HL-60/S4 treated with retinoic acid at 250 ng/mL for 4 days and 3 days (cell line): ENCODE results near the gene ADGRD1.

Experiments used
- in situ Hi-C: fragments of 300-500 bp; cut with MboI; formaldehyde crosslinking; loops from 2 replicates; pipeline ENCODE4 v1.7.0; 2022; ENCODE audit warnings: low sequenced_read_pairs

ADGRD1 gene

DNA sequence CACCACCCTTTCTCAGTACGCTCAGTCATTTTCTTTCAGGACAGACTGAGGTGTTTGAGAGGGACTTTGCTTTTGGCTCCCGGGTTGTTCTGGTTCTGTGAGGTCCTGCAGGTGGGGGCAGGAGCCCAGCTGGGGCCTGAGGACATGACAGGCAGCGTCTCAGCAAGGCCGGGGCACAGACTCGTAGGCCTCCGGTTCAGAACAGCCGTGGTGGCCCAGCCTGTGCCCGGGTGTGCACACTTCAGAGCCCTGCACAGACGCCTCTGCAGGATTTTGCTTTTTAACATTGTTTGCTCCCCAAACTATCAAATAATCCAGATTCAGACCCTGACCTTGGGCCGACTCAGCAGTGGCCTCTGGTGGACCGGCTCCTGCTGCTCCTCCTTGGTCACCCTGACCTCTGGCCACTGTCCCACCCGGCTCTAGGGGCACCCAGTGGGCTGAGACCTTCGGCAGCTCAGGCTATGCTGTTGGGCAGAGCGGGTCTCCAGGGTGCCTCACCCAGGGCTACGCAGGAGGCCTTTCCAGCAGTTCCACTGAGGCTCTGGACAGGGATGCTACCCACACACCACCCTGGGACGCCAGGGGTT lies 65.2 kb downstream of the ADGRD1 start:
- in situ Hi-C loops: no loop called here

- in situ Hi-C loops: no loop called here
Observed at GRCh38 chr12:131020326-131021153, 66.8 kb downstream of the ADGRD1 start.

- in situ Hi-C loops: no loop called here
Observed at GRCh38 chr12:131021154-131021541, 67.4 kb downstream of the ADGRD1 start.

DNA sequence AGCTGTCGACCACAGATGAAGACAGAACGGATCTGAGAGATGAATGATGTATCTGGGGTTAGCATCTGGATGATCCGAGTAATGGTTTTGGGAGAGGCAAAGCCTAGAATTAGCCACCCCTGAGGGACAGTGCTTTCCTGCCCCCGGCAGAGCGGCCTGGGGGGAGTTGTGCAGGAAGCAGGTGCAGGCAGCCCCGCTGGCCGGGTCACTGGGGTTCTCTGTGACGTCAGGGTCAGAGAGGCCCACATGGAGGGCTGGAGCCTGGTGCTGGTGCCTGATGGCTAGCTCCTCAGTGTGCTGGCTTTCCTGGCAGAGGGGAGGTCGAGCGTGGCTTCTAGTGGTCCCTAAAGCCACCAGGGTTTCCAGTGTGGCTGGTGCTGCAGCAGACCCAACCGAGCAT lies 70.3 kb downstream of the ADGRD1 start:
- in situ Hi-C loops: no loop called here

- in situ Hi-C loops: no loop called here
Observed at GRCh38 chr12:131024721-131025120, 71.0 kb downstream of the ADGRD1 start.

GRCh38 chr12:131025234-131025633 lies 71.5 kb downstream of the ADGRD1 start:
- in situ Hi-C loops: no loop called here

- in situ Hi-C loops: no loop called here
Observed at GRCh38 chr12:131025939-131026702, 72.4 kb downstream of the ADGRD1 start.

DNA sequence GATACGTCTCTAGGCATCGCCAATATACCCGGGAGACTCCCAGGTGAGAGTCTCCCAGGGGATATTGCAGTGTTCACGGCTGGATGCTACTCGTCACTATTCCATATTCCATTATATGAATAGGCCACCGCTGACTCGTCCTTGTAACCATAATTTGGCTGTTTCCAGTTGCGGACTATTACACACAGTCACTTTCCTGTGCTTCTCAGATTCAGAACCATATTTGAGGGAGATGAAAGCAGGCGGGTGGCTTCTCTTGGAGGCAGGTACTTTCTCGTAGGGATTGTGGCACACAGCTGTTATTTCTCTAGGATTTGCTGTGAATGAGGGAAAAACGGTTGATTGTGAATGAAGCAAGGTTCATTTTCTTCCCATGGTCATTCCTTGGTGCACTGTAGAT lies 73.0 kb downstream of the ADGRD1 start:
- in situ Hi-C loops: no loop called here

DNA sequence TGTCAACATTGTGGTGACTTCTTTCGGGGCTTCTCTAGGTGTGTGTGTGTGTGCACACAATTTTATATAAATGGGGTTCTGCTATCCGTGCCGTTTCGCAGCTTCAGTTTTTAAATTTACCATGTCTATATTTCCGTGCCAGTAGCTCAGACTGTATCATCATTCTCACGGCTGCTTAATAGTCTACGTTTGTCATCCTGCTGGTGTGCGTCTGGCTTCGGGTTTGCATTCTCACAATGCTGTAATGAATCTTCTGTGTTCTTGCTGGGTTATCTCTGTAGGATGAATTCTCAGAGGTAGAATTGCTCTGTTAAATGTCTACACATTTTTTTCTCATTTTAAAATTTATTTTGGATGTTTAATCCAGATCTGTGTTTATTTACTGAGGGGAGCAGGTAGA lies 73.6 kb downstream of the ADGRD1 start:
- in situ Hi-C loops: no loop called here

GRCh38 chr12:131027876-131028586 lies 74.3 kb downstream of the ADGRD1 start:
- in situ Hi-C loops: no loop called here

- in situ Hi-C loops: no loop called here
Observed at GRCh38 chr12:131028587-131029338, 75.1 kb downstream of the ADGRD1 start.

DNA sequence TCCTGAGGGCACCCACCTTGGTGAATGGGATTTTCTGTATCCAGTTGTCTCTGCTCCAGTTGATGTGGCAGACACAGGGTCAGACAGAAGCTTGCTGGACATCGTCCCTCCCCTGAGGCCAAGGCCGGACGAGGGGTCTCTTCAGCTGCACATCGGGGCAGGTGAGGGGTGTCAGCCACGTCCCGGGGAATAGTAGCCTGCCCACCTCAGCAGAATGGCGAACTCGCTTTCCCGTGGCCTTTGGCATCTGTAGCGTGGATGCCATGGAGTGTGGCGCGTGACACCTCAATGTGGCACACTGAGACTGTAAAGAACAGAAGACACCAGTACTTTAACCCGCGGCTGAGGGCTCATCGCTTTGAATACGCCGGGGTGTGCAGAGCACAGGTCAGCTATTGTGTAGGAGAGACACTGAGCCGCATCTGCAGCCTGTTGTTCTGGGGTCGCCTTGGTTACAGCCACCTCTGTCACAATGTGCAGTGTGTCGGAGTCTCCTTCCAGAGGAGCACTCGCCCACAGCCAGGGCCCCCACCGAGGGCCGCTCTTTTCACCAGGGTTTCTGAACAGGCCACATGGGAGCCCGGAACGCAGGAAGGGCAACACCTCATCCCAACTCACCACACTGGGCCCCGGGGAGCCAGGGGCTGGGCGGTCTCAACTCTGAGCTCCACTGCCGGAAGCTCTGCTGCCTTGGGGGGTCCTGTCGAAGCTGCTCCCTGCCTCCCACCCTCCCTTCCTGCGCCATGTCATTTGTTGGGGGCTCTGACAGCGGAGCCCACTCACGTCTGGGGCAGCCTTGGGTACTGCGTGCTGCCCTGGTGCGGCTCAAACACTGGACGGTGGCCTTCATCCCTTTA lies 77.0 kb downstream of the ADGRD1 start:
- in situ Hi-C loops: no loop called here

DNA sequence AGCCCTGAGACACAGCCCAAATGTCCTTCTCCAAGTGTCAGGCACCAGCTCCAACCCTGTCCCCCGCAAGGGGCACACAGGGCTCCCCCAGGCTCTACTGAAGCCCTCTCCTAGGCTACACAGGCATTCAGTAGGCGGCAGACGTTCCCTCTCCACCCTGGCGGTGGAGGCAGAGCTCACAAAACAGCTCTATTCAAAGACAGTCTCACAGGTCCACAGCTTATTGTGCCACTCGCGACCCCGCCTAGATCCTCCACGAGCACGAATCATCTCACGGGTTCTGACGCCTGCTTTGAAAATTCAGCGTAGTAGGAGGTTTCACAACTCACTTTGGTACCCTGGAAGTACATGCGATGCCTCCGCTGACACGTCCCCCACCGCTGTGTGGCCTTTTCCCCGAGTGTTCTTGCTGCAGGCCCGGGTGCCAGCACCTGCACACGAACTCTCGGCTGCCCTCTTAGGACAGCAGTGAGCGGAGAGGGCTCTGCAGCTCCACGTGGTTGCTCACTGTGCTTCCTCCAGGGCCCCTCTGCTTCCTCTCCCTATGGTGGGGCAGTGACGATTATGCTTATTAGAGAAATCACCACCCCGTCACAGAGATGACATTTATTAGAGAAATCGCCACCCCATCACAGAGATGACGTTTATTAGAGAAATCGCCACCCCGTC lies 78.5 kb downstream of the ADGRD1 start:
- in situ Hi-C loops: no loop called here

- in situ Hi-C loops: no loop called here
Observed at GRCh38 chr12:131033486-131033885, 79.8 kb downstream of the ADGRD1 start.

DNA sequence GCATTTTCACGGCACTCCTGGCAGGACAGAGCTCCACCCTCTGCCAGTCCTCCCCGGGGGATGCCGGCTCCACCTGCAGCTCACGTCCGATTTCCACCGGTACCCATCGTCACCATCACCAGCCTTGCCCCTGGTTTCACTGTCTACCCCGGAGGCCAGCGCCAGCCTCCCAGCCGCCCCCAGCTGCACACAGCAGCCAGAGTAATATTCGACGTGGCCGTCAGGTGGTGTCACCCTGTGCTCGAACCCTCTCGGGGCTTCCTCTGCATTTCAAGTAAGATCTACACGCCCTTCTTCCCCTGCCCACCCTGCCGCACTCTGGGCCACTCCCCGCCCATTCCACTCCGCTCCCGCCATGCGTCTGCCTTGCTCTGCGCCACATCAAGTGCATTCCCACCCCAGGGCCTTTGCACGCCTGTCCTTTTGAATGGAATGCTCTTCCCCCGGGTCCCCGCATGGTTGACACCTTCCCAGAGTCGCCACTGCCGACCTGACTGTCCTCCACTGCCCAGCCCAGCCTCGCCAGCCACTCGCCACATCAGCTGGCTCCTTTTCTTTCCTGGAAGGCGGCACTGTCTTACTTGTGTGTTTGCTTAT lies 80.3 kb downstream of the ADGRD1 start:
- in situ Hi-C loops: no loop called here

GRCh38 chr12:131034631-131035244 lies 81.0 kb downstream of the ADGRD1 start:
- in situ Hi-C loops: no loop called here

DNA sequence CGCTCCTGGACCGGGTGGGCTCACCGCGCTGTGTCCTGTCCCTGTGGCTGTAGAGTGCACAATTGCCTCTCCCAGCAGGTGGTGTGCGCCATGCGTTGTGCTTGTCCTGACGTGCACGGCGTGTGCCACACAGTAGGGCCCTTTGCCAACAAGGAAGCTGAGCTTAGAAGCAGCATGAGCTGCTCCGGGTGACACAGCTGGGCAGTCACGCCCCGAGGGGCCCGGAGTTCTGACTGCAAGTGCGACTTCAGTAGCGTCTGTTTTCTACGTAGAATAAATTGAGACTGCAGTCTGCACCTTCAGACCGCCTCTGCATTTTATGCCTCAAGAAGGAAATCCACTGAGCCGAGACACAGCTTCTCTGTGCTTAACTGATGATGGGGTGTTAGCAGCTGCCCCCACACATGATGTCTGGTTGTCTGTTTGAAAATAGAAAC lies 81.6 kb downstream of the ADGRD1 start:
- in situ Hi-C loops: no loop called here

DNA sequence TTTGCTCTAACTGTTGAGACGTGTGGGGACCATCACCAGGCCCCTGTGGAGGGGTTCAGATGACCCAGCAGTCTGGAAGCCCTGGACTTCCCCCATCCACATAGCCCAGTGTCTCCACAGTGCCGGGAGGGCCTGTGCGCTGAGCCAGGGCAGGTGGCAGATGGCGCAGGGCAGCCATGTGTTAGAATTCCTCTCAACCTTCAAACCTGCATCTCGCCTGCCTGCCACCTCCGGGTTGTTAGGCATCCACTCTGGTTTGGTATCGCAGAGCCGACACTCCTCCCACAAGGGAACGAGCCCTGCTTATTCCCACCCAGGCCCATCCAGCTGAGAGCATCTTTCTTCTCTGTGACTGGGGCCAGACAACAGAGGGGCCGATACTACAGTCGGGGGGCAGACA lies 84.5 kb downstream of the ADGRD1 start:
- in situ Hi-C loops: no loop called here
